Smooth muscle cell (in vitro differentiated cells): ENCODE measurements around the gene ZMYND11. TPM values are rescaled to one million over a fixed set of nuclear protein-coding genes. Genes with fewer than 3 reads are reported as not detected.

Experiments
- DNase-seq: peaks from one replicate; lab custom pipeline; 2025; ENCODE audit not compliant: unreplicated experiment; lab: John Stamatoyannopoulos, UW
- H2AFZ ChIP-seq: fragments of 200-600 bp; sonication (generic); 2 replicates; pipeline ENCODE4 v1.6.0; 2016; ENCODE audit warnings: antibody characterized with exemption, low read depth, mild to moderate bottlenecking
- H3F3A ChIP-seq: fragments of 200-600 bp; sonication (generic); 2 replicates; pipeline ENCODE4 v1.6.0; 2017; ENCODE audit warnings: antibody characterized with exemption, low read depth
- H3K27ac ChIP-seq: fragments of 200-600 bp; sonication (generic); 2 replicates; pipeline ENCODE4 v1.5.1; 2016; ENCODE audit warnings: low read depth, mild to moderate bottlenecking
- H3K27me3 ChIP-seq: fragments of 200-600 bp; sonication (generic); 2 replicates; pipeline ENCODE4 v1.6.1; 2016; ENCODE audit warnings: low read depth, mild to moderate bottlenecking
- H3K36me3 ChIP-seq: fragments of 200-600 bp; sonication (generic); 2 replicates; pipeline ENCODE4 v1.5.1; 2016; ENCODE audit warnings: low read depth
- H3K4me1 ChIP-seq: fragments of 200-600 bp; sonication (generic); 2 replicates; pipeline ENCODE4 v1.5.1; 2016; ENCODE audit warnings: low read depth
- H3K4me2 ChIP-seq: fragments of 200-600 bp; sonication (generic); 2 replicates; pipeline ENCODE4 v1.6.0; 2016; ENCODE audit warnings: mild to moderate bottlenecking
- H3K4me3 ChIP-seq: fragments of 200-600 bp; sonication (generic); 2 replicates; pipeline ENCODE4 v1.5.1; 2016; ENCODE audit warnings: mild to moderate bottlenecking
- H3K79me2 ChIP-seq: fragments of 200-600 bp; sonication (generic); 2 replicates; pipeline ENCODE4 v1.6.0; 2016; ENCODE audit warnings: low read depth, mild to moderate bottlenecking
- H3K9ac ChIP-seq: fragments of 200-600 bp; sonication (generic); 2 replicates; pipeline ENCODE4 v1.6.0; 2016; ENCODE audit warnings: low read depth
- H3K9me3 ChIP-seq: fragments of 200-600 bp; sonication (generic); replicated peaks from 2 replicates; pipeline ENCODE4 v1.5.1; 2016; ENCODE audit warnings: low read depth
- H4K20me1 ChIP-seq: fragments of 200-600 bp; sonication (generic); 2 replicates; pipeline ENCODE4 v1.6.0; 2016; ENCODE audit warnings: low read depth
- CTCF ChIP-seq: fragments of 200-600 bp; sonication (generic); IDR thresholded peaks from 2 replicates; pipeline ENCODE4 v1.5.1; 2017; ENCODE audit warnings: borderline replicate concordance, mild to moderate bottlenecking, antibody characterized with exemption; ENCODE audit not compliant: insufficient read depth, poor library complexity, severe bottlenecking
- WGBS: methylation state at CpG from one replicate; pipeline ENCODE4 v1.1.7; 2016; ENCODE audit warnings: low lambda C conversion rate; 5-methylcytosine and 5-hydroxymethylcytosine counted together
- polyA plus RNA-seq: library from polyadenylated mRNA; unstranded; fragments of >200 nt; fragmentation: Nextera tagmentation; extraction: Ambion mirVana; gene quantifications from 2 replicates; pipeline ENCODE4 v1.2.1, GENCODE V29; 2016
- total RNA-seq: library from RNA; depleted of rRNA; stranded (reverse); fragments of >200 nt; gene quantifications from 2 replicates; pipeline ENCODE4 v1.2.3, GENCODE V29; 2014

ZMYND11 gene
- total and polyA plus RNA-seq, 2 experiments from 2014 or later: 33.7 to 66.3 TPM

- Histone ChIP-seq H3K4me2 (no peak overlapping the region), H3K9me3 (no peaks in the 10 kb centered on the region), H3K79me2 (no peaks in the 10 kb centered on the region), H3K27me3 (no peaks in the 10 kb centered on the region), H3K27ac (no peak overlapping the region), H3K4me3 (no peak overlapping the region), H2AFZ (no peak overlapping the region), H3K4me1 (no peaks in the 10 kb centered on the region), H3K36me3 (no peaks in the 10 kb centered on the region), H3F3A (no peaks in the 10 kb centered on the region), H3K9ac (no peak overlapping the region), H4K20me1 (no peaks in the 10 kb centered on the region)
- TF ChIP-seq CTCF: no peak
- WGBS: 98% methylated on average over 19 of the region's 19 CpGs
- no peak for DNase-seq
These were observed 142.7 kb downstream of the ZMYND11 start for GRCh38 chr10:277963-278362.

- H3K9me3 ChIP-seq: no peaks in the 10 kb centered on the region
- WGBS: 86% methylated on average over 5 of the region's 5 CpGs
- no peak overlapping the region for H3K27ac ChIP-seq
These were observed 143.5 kb downstream of the ZMYND11 start for GRCh38 chr10:278707-279106.

GRCh38 chr10:279232-279631 is 144.0 kb downstream of the ZMYND11 start:
- no peaks in the 10 kb centered on the region for H3K79me2 ChIP-seq
- no peaks in the 10 kb centered on the region for H3K9me3 ChIP-seq
- no peak overlapping the region for H3K4me3 ChIP-seq
- no peaks in the 10 kb centered on the region for H3F3A ChIP-seq
- no peaks in the 10 kb centered on the region for H3K27me3 ChIP-seq
- TF ChIP-seq CTCF: no peak
- H3K4me2 ChIP-seq: no peak overlapping the region
- no peak overlapping the region for H2AFZ ChIP-seq
- H3K36me3 ChIP-seq: no peaks in the 10 kb centered on the region
- H3K27ac ChIP-seq: no peak overlapping the region
- no peaks in the 10 kb centered on the region for H4K20me1 ChIP-seq
- no peaks in the 10 kb centered on the region for H3K4me1 ChIP-seq
- H3K9ac ChIP-seq: no peak overlapping the region
- WGBS: 96% methylated on average over 9 of the region's 9 CpGs
- DNase-seq: no peak

More at GRCh38 chr10:278707-279106, 143.5 kb downstream of the ZMYND11 start:
- DNase-seq: no peak
- Histone ChIP-seq H3K4me3 (no peak overlapping the region), H3K4me1 (no peaks in the 10 kb centered on the region), H3K9ac (no peak overlapping the region), H3K4me2 (no peak overlapping the region), H4K20me1 (no peaks in the 10 kb centered on the region), H3K79me2 (no peaks in the 10 kb centered on the region), H3F3A (no peaks in the 10 kb centered on the region), H3K36me3 (no peaks in the 10 kb centered on the region), H2AFZ (no peak overlapping the region), H3K27me3 (no peaks in the 10 kb centered on the region)
- TF ChIP-seq CTCF: no peak

DNA sequence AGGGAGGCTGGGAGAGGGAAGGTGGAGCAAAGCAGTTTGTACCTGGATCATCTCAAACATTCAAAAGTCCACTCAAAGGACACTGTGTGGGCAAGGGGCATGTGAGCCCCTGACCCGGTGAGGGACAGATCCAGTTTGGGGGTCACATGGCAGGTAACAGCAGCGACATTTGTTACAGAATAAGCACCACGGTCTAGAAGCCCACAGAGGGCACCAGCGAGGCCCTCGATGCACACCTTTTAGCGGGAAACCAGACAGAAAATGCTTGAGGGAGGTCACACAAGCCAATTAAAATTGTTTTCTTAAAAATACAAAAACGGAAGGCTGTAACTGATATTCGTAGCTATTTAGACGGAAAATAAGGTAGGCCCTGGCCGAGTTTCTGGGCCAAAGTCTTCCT is 144.4 kb downstream of the ZMYND11 start:
- Histone ChIP-seq H4K20me1 (no peaks in the 10 kb centered on the region), H3K9ac (no peak overlapping the region), H3K27me3 (no peaks in the 10 kb centered on the region), H3K36me3 (no peaks in the 10 kb centered on the region), H3K4me2 (no peak overlapping the region), H2AFZ (no peak overlapping the region), H3K9me3 (no peaks in the 10 kb centered on the region), H3K27ac (no peak overlapping the region), H3K79me2 (no peaks in the 10 kb centered on the region), H3K4me1 (no peaks in the 10 kb centered on the region), H3K4me3 (no peak overlapping the region), H3F3A (no peaks in the 10 kb centered on the region)
- DNase-seq: no peak
- WGBS: 83% methylated on average over 10 of the region's 10 CpGs
- no peak for TF ChIP-seq CTCF
